H9 (cell line): ENCODE measurements around the gene MSH4. TPM values are rescaled to one million over a fixed set of nuclear protein-coding genes. Genes with fewer than 3 reads are reported as not detected.

Source experiments
- DNase-seq: peaks from one replicate; pipeline ENCODE4 v3.0.0-alpha.2; 2017
- H2AFZ ChIP-seq: one replicate; pipeline ENCODE4 v1.6.1; 2013; ENCODE audit warnings: mild to moderate bottlenecking, low read length, control low read depth, moderate library complexity
- H2AK5ac ChIP-seq: 2 replicates; pipeline ENCODE4 v1.6.1; 2013; ENCODE audit warnings: low read length, control low read depth, mixed read lengths; ENCODE audit not compliant: insufficient read length
- H2BK120ac ChIP-seq: one replicate; pipeline ENCODE4 v1.6.1; 2013; ENCODE audit warnings: low read depth, mild to moderate bottlenecking, low read length, control low read depth, inconsistent platforms; ENCODE audit not compliant: poor library complexity, severe bottlenecking
- H2BK12ac ChIP-seq: 2 replicates; pipeline ENCODE4 v1.6.1; 2013; ENCODE audit warnings: low read length, control low read depth, mixed read lengths, low read depth; ENCODE audit not compliant: insufficient read length
- H2BK15ac ChIP-seq: 2 replicates; pipeline ENCODE4 v1.6.1; 2013; ENCODE audit warnings: low read depth, low read length, control low read depth
- H2BK20ac ChIP-seq: one replicate; pipeline ENCODE4 v1.6.1; 2013; ENCODE audit warnings: low read depth, mild to moderate bottlenecking, low read length, control low read depth, inconsistent platforms; ENCODE audit not compliant: poor library complexity, severe bottlenecking
- H2BK5ac ChIP-seq: 2 replicates; pipeline ENCODE4 v1.6.1; 2013; ENCODE audit warnings: low read length, control low read depth, mixed read lengths; ENCODE audit not compliant: insufficient read length
- H3K14ac ChIP-seq: 2 replicates; pipeline ENCODE4 v1.6.1; 2013; ENCODE audit warnings: low read length, control low read depth; ENCODE audit not compliant: insufficient read depth
- H3K18ac ChIP-seq: 2 replicates; pipeline ENCODE4 v1.6.1; 2013; ENCODE audit warnings: low read depth, mild to moderate bottlenecking, mixed read lengths, low read length, control low read depth; ENCODE audit not compliant: insufficient read length
- H3K23ac ChIP-seq: 2 replicates; pipeline ENCODE4 v1.6.1; 2013; ENCODE audit warnings: low read length, control low read depth, mixed read lengths, low read depth; ENCODE audit not compliant: insufficient read length
- H3K23me2 ChIP-seq: 2 replicates; pipeline ENCODE4 v1.6.1; 2013; ENCODE audit warnings: low read depth, mild to moderate bottlenecking, mixed read lengths, low read length, control low read depth; ENCODE audit not compliant: insufficient read length, poor library complexity, severe bottlenecking
- H3K27ac ChIP-seq: 2 replicates; pipeline ENCODE4 v1.5.1; 2013; ENCODE audit warnings: low read length, control low read depth, mixed read lengths, low read depth; ENCODE audit not compliant: insufficient read length
- H3K27me3 ChIP-seq: 2 replicates; pipeline ENCODE4 v1.6.1; 2013; ENCODE audit warnings: low read length, control low read depth, inconsistent platforms; ENCODE audit not compliant: insufficient read depth
- H3K4ac ChIP-seq: 2 replicates; pipeline ENCODE4 v1.6.1; 2013; ENCODE audit warnings: low read depth, mild to moderate bottlenecking, control low read depth, inconsistent platforms, low read length, moderate library complexity
- H3K4me1 ChIP-seq: 2 replicates; pipeline ENCODE4 v1.6.1; 2013; ENCODE audit warnings: low read length, control low read depth, inconsistent platforms; ENCODE audit not compliant: insufficient read depth
- H3K4me2 ChIP-seq: 2 replicates; pipeline ENCODE4 v1.6.1; 2013; ENCODE audit warnings: low read length, control low read depth, mixed read lengths; ENCODE audit not compliant: insufficient read length, insufficient read depth
- H3K56ac ChIP-seq: 2 replicates; pipeline ENCODE4 v1.6.1; 2013; ENCODE audit warnings: low read depth, mild to moderate bottlenecking, mixed read lengths, low read length, control low read depth; ENCODE audit not compliant: insufficient read length
- H3K79me1 ChIP-seq: 2 replicates; pipeline ENCODE4 v1.6.1; 2013; ENCODE audit warnings: low read depth, mild to moderate bottlenecking, moderate library complexity, low read length, control low read depth, inconsistent platforms; ENCODE audit not compliant: insufficient read depth, poor library complexity, severe bottlenecking
- H3K79me2 ChIP-seq: 2 replicates; pipeline ENCODE4 v1.6.1; 2013; ENCODE audit warnings: low read length, control low read depth, inconsistent platforms; ENCODE audit not compliant: insufficient read depth
- H3K9ac ChIP-seq: 2 replicates; pipeline ENCODE4 v1.6.1; 2013; ENCODE audit warnings: low read length, control low read depth, mixed read lengths; ENCODE audit not compliant: insufficient read length; ENCODE audit errors: extremely low read depth
- H3K9me3 ChIP-seq: one replicate; pipeline ENCODE4 v1.6.1; 2013; ENCODE audit warnings: low read depth, low read length, inconsistent platforms; ENCODE audit not compliant: control insufficient read depth
- H3T11ph ChIP-seq: one replicate; pipeline ENCODE4 v1.6.1; 2013; ENCODE audit warnings: mild to moderate bottlenecking, low read length, control low read depth, inconsistent platforms
- H4K20me1 ChIP-seq: one replicate; pipeline ENCODE4 v1.6.1; 2013; ENCODE audit not compliant: control insufficient read depth, insufficient read length, insufficient read depth
- H4K5ac ChIP-seq: 2 replicates; pipeline ENCODE4 v1.6.1; 2013; ENCODE audit warnings: low read depth, mild to moderate bottlenecking, mixed read lengths, low read length, control low read depth; ENCODE audit not compliant: insufficient read length
- H4K8ac ChIP-seq: replicated peaks from 2 replicates; pipeline ENCODE4 v1.6.1; 2013; ENCODE audit warnings: low read length, control low read depth, mixed read lengths, low read depth; ENCODE audit not compliant: insufficient read length
- H4K91ac ChIP-seq: 2 replicates; pipeline ENCODE4 v1.6.1; 2013; ENCODE audit warnings: low read depth, mild to moderate bottlenecking, moderate library complexity, mixed read lengths, low read length, control low read depth; ENCODE audit not compliant: insufficient read length
- H3K27ac Mint-ChIP-seq, 3 experiments: 2 replicates in 2 of 3; 3 replicates in 1 of 3; pipeline ENCODE4 v1.8.0; 2020 to 2021; ENCODE audit warnings: mixed read lengths in 3 of 3, mild to moderate bottlenecking in 1 of 3, moderate library complexity in 1 of 3
- H3K27me3 Mint-ChIP-seq: 2 replicates; pipeline ENCODE4 v1.8.0; 2021; ENCODE audit warnings: low read depth, mild to moderate bottlenecking, moderate library complexity, mixed read lengths
- H3K36me3 Mint-ChIP-seq, 3 experiments: 2 replicates in 2 of 3; 3 replicates in 1 of 3; pipeline ENCODE4 v1.8.0; 2020 to 2021; ENCODE audit warnings: low read depth in 3 of 3, mixed read lengths in 3 of 3; ENCODE audit not compliant: insufficient read depth in 1 of 3
- H3K4me1 Mint-ChIP-seq, 2 experiments: 2 replicates each; pipeline ENCODE4 v1.8.0; 2020; ENCODE audit warnings: mixed read lengths in 2 of 2
- H3K4me3 Mint-ChIP-seq, 2 experiments: 2 replicates in 1 of 2; 3 replicates in 1 of 2; pipeline ENCODE4 v1.8.0; 2020 to 2021; ENCODE audit warnings: mild to moderate bottlenecking in 2 of 2, mixed read lengths in 2 of 2, moderate library complexity in 1 of 2
- H3K9me3 Mint-ChIP-seq, 2 experiments: 2 replicates in 1 of 2; 3 replicates in 1 of 2; pipeline ENCODE4 v1.8.0; 2020; ENCODE audit warnings: mild to moderate bottlenecking in 2 of 2, mixed read lengths in 2 of 2, moderate library complexity in 1 of 2
- WGBS: extraction: QIAGEN DNeasy Blood & Tissue Kit; methylation state at CpG from one replicate; pipeline ENCODE4 v1.1.7; 2013; ENCODE audit warnings: missing lambda C conversion rate, low lambda C conversion rate, mixed read lengths; ENCODE audit not compliant: insufficient read length; ENCODE audit errors: extremely low coverage; 5-methylcytosine and 5-hydroxymethylcytosine counted together
- total RNA-seq: library from RNA; stranded (reverse); gene quantifications from 2 replicates; pipeline ENCODE4 v1.2.1, GENCODE V29; 2021
- TF ChIP-seq, protein P1 (sequence below): fragments of 200-600 bp; sonication (generic); conservative IDR thresholded peaks from 3 replicates; pipeline ENCODE4 v1.8.0; 2021; ENCODE audit warnings: antibody characterized with exemption, mild to moderate bottlenecking

The MSH4 gene
- total RNA-seq, 1 experiment from 2014 or later = 0.63 TPM

DNA sequence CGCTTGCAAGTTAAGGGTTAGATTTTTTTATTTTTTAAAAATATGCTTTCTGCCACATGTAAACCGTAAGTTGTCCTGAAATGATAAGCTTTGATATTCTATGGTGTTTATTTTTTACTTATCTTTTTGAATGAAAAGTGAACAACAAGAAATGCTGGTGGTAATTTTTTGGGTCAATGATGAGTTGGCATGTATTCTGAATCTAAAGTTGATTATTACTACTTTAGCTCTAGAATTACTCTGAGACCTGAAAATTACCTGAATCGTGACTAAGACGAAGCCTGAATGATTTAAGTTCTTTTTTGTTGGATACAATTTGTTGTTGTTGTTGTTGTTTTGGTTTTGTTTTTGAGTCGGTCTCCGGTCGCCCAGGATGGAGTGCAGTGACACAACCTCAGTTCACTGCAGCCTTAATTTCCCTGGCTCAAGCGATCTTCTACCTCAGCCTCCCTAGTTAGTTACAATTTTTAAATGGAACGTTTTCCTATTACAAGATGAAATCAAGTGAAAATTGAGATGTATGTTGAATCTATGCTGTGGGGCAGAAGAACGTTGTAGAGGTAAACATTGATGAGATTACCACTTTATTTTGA, 9.7 kb upstream of the MSH4 start:
- no peak for DNase-seq
- H4K5ac ChIP-seq = no peak overlapping the region
- Mint-ChIP-seq H3K4me1 (peaks cover 33 to 40% of the 10 kb centered on the region in 2 experiments), H3K4me3 (peak overlapping the region; percentile 98 to 99), H3K9me3 (no peaks in the 10 kb centered on the region), H3K27me3 (peaks cover 3% of the 10 kb centered on the region; the same call in 1 of the 2 replicates), H3K36me3 (peaks cover 50 to 60% (median 56%) of the 10 kb centered on the region in 3 experiments), H3K27ac (peak overlapping the region; percentile 79 to 99 (median 98); a peak in 6 of 7 replicates)
- no peaks in the 10 kb centered on the region for H3K27me3 ChIP-seq
- no peak overlapping the region for H2BK15ac ChIP-seq
- H3K9ac ChIP-seq = peak overlapping the region; percentile 97
- no peak overlapping the region for H4K91ac ChIP-seq
- no peak overlapping the region for H2BK5ac ChIP-seq
- no peak overlapping the region for H3K14ac ChIP-seq
- peaks cover 10% of the 10 kb centered on the region for H3K23me2 ChIP-seq
- H2AFZ ChIP-seq = no peak overlapping the region
- H3K9me3 ChIP-seq = no peaks in the 10 kb centered on the region
- no peak overlapping the region for H3K4ac ChIP-seq
- H3K4me1 ChIP-seq = no peaks in the 10 kb centered on the region; the same call in 1 of the 2 replicates
- no peak overlapping the region for H3K56ac ChIP-seq
- no peak overlapping the region for H2BK120ac ChIP-seq
- TF ChIP-seq, protein P1, sequence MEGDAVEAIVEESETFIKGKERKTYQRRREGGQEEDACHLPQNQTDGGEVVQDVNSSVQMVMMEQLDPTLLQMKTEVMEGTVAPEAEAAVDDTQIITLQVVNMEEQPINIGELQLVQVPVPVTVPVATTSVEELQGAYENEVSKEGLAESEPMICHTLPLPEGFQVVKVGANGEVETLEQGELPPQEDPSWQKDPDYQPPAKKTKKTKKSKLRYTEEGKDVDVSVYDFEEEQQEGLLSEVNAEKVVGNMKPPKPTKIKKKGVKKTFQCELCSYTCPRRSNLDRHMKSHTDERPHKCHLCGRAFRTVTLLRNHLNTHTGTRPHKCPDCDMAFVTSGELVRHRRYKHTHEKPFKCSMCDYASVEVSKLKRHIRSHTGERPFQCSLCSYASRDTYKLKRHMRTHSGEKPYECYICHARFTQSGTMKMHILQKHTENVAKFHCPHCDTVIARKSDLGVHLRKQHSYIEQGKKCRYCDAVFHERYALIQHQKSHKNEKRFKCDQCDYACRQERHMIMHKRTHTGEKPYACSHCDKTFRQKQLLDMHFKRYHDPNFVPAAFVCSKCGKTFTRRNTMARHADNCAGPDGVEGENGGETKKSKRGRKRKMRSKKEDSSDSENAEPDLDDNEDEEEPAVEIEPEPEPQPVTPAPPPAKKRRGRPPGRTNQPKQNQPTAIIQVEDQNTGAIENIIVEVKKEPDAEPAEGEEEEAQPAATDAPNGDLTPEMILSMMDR = no peak
- no CpG with 5 or more reads among the region's 10 CpGs for WGBS
- H2AK5ac ChIP-seq = no peak overlapping the region
- H3K4me2 ChIP-seq = peak overlapping the region; percentile 63
- H3K79me2 ChIP-seq = peaks cover 28% of the 10 kb centered on the region; the same call in 1 of the 2 replicates
- H4K20me1 ChIP-seq = no peaks in the 10 kb centered on the region
- H3K27ac ChIP-seq = no peak overlapping the region
- H3K18ac ChIP-seq = no peak overlapping the region
- H4K8ac ChIP-seq = no peak overlapping the region
- H3K79me1 ChIP-seq = no peaks in the 10 kb centered on the region
- no peak overlapping the region for H2BK12ac ChIP-seq
- H2BK20ac ChIP-seq = no peak overlapping the region
- H3K23ac ChIP-seq = no peak overlapping the region
- H3T11ph ChIP-seq = no peak overlapping the region
